Right lobe of liver (tissue), 6 donors: ENCODE results near the gene TOM1L2. TPM values are rescaled to one million over a fixed set of nuclear protein-coding genes. Genes with fewer than 3 reads are reported as not detected.

Experiments
- ATAC-seq, 4 donors: fragments of 200-7000 bp; cut with Tn5 transposase; one replicate each; pipeline ENCODE4 v1.9.1; 2020; ENCODE audit warnings: mild to moderate bottlenecking in 4 of 4, moderate library complexity in 4 of 4
- DNase-seq, 3 donors: peaks; one replicate each; pipeline ENCODE4 v3.0.0-alpha.2; 2020
- H3K27ac ChIP-seq, 3 donors: fragments of 200-600 bp; one replicate each; pipeline ENCODE4 v1.8.0; 2022
- H3K27me3 ChIP-seq, 2 donors: fragments of 200-600 bp; one replicate each; pipeline ENCODE4 v1.8.0; 2022
- H3K36me3 ChIP-seq, 4 donors: fragments of 200-600 bp; sonication (generic) in 1 of 4; one replicate each; pipeline versions ENCODE4 v1.5.1 to v1.8.0; 2017 to 2022; ENCODE audit warnings: control low read depth in 1 of 4
- H3K4me1 ChIP-seq, 4 donors: fragments of 200-600 bp; sonication (generic) in 1 of 4; one replicate each; pipeline versions ENCODE4 v1.5.1 to v1.8.0; 2017 to 2022; ENCODE audit warnings: control low read depth in 1 of 4
- H3K4me3 ChIP-seq, 3 donors: fragments of 200-600 bp; one replicate each; pipeline ENCODE4 v1.8.0; 2022
- H3K9me3 ChIP-seq, 4 donors: fragments of 200-600 bp; sonication (generic) in 1 of 4; one replicate each; pipeline versions ENCODE4 v1.5.1 to v1.8.0; 2017 to 2022; ENCODE audit warnings: control low read depth in 1 of 4
- POLR2A ChIP-seq: fragments of 450-650 bp; IDR thresholded peaks from one replicate; pipeline ENCODE4 v1.6.1; 2017; ENCODE audit warnings: antibody characterized with exemption, mild to moderate bottlenecking
- WGBS: methylation state at CpG from one replicate; pipeline ENCODE4 v1.1.6; 2018; ENCODE audit warnings: low coverage, low lambda C conversion rate; ENCODE audit not compliant: insufficient coverage; ENCODE audit errors: missing lambda C conversion rate; 5-methylcytosine and 5-hydroxymethylcytosine counted together
- intact Hi-C, 2 donors: fragments of 100-400 bp; cut with DNase I; formaldehyde crosslinking; loops; one replicate each; pipeline versions ENCODE4 v1.11.2 to v1.14.1; 2022
- total RNA-seq, 6 experiments: library from RNA; depleted of rRNA in 2 of 6; stranded (reverse); fragments of >200 nt in 2 of 6; fragmentation: NEBNext Ultra II Directional in 3 of 6; extraction: Animal tissue kit (Norgen Biotek cat#: 25700) in 3 of 6; gene quantifications; one replicate each; pipeline versions ENCODE4 v1.1.0 to v1.2.4, GENCODE V29; 2016 to 2023
- TF ChIP-seq, protein P1 (sequence below), 4 donors: fragments of 200-600 bp in 3 of 4; fragments of 450-650 bp in 1 of 4; IDR thresholded peaks; one replicate each; pipeline versions ENCODE4 v1.5.1 to v1.8.0; 2016 to 2022; ENCODE audit warnings: antibody characterized with exemption in 4 of 4, mild to moderate bottlenecking in 2 of 4
- donor health status: DM: no; HTN: yes; CAD: no.
- donor health status: DM: no; HTN: no; CAD: no.
- donor health status: DM: no; HTN: no; CAD: no.
- donor health status: DM: no; HTN: yes; CAD: no.
- donor health status: DM: no; HTN: yes; CAD: no.

TOM1L2 gene
- total RNA-seq, 6 experiments from 2014 or later: 13.5 to 21.2 (median 16.0) TPM

DNA sequence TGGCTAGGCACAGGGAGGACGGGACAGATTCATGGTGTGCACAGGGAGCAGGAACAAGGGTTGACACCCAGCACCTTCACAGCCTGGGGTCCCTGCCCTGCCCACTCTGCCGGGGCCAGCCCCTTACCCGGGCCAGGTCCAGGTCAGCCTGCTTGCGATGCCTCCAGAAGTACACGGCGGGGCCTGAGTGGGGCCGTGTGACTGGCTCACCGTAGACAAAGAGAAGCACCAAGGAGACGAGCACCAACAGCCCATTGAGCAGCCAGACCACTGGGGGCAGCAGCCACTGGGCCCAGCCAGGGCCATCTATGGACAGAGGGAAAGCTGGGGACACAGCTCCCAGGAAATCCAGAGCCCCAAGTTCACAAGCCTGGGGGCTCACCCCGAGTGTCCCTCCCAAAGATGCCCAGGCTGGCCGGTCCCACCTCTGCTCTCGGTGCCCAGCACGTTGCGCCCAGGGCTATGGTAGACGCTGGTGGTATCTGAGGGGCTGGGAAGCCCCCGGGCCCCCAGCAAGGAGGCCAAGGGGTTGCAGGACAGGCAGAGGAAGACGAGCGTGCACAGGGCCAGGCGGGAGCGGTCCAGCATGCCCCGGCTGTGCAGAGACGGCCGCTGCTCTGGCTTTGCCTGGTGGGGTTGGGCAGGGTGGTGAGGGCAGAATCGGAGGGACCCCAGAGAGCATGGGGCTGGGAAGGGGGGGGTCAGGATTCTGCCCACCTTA lies 155.2 kb downstream of the TOM1L2 start:
- Histone ChIP-seq H3K9me3 (no peaks in the 10 kb centered on the region), H3K4me3 (no peak overlapping the region), H3K27me3 (no peaks in the 10 kb centered on the region), H3K4me1 (peaks cover 0 to 85% (median 27%) of the 10 kb centered on the region in 4 donors), H3K27ac (no peak overlapping the region), H3K36me3 (peaks cover 7 to 81% (median 30%) of the 10 kb centered on the region in 4 donors)
- TF ChIP-seq, protein P1, sequence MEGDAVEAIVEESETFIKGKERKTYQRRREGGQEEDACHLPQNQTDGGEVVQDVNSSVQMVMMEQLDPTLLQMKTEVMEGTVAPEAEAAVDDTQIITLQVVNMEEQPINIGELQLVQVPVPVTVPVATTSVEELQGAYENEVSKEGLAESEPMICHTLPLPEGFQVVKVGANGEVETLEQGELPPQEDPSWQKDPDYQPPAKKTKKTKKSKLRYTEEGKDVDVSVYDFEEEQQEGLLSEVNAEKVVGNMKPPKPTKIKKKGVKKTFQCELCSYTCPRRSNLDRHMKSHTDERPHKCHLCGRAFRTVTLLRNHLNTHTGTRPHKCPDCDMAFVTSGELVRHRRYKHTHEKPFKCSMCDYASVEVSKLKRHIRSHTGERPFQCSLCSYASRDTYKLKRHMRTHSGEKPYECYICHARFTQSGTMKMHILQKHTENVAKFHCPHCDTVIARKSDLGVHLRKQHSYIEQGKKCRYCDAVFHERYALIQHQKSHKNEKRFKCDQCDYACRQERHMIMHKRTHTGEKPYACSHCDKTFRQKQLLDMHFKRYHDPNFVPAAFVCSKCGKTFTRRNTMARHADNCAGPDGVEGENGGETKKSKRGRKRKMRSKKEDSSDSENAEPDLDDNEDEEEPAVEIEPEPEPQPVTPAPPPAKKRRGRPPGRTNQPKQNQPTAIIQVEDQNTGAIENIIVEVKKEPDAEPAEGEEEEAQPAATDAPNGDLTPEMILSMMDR (IDR thresholded peaks at IDR 0.05): no peak
- TF ChIP-seq POLR2A: no peak
- DNase-seq: no peak
- no CpG with 5 or more reads among the region's 24 CpGs for WGBS
- ATAC-seq: no peak
- intact Hi-C loops: loop anchor here in 1 of 2 donors (5.0 kb wide), 1 partner anchor 45 kb away; no protein-coding TSS in a partner anchor

DNA sequence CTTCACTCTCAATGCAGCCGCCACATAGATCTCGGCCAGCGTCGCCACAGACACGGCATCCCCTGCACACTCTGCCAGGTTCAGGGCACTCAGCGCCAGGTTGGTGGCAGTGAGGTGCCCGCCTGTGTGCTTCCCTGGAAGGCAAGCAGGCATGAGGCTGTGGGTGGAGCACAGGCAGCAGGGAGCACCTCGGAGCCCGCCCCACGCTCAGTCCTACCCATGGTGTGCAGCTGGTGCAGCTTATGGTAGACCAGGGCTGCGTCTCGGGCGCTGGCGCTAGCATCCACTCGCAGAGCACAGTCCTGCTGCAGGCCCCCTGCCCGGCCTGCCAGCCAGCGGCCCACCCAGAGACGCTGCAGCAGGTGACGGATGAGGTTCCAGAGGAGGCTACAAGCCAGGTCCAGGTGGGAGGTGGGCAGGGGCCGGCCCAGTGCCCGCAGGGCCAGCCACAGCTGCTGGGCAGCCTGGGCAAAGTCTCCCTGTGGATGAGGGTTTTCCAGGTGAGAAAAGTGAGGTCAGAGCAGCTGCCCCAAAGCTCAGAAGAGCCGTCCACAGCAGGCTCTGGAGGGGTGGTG lies 155.9 kb downstream of the TOM1L2 start:
- 65% methylated on average over 4 of the region's 22 CpGs for WGBS
- H3K4me3 ChIP-seq: no peak overlapping the region
- no peak for ATAC-seq
- no peak overlapping the region for H3K27ac ChIP-seq
- H3K27me3 ChIP-seq: no peaks in the 10 kb centered on the region
- peaks cover 0 to 87% (median 28%) of the 10 kb centered on the region in 4 donors for H3K4me1 ChIP-seq
- DNase-seq: no peak
- TF ChIP-seq, protein P1 (IDR thresholded peaks at IDR 0.05): no peak
- no peak for TF ChIP-seq POLR2A
- no peaks in the 10 kb centered on the region for H3K9me3 ChIP-seq
- peaks cover 7 to 85% (median 30%) of the 10 kb centered on the region in 4 donors for H3K36me3 ChIP-seq
- intact Hi-C loops: loop anchor here in 1 of 2 donors (5.0 kb wide), 1 partner anchor 46 kb away; no protein-coding TSS in a partner anchor

DNA sequence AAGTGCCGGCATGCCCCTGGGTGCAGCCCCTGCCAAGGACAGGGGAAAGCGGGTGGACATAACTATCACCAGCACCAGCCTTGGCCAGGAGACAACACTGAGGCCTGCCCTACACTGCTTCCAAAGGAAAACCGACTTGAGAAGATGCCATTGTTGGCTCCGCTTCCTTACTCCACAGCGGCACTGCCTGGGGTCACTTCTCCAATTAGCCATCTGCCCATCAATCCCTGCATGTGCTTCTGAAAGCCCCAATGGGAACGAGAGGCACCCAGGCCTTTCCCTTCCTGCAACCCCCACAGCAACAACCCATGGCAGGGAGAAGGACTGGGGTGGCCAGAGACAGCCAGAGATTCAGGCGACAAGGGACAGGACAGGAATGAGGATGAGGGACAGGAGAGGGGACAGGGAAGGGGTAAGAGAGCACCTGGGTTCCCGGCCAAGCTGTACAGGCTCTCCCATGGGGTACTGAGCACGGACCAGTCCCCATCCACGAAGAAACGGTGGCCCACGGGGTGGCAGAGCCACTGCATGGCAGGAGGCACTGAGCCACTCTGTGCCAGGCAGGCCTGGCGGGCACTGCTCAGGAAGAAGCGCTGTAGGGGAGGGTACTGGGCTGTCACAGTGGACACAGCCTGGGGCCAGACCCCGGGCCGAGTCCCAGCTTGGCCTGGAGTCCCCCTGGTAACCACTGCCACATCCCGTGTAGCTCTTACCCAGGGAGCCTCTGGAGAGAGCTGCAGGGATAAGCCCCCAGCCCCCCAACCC lies 156.6 kb downstream of the TOM1L2 start:
- Histone ChIP-seq H3K27ac (no peak overlapping the region), H3K27me3 (no peaks in the 10 kb centered on the region), H3K4me1 (peaks cover 0 to 88% (median 27%) of the 10 kb centered on the region in 4 donors), H3K36me3 (peaks cover 7 to 85% (median 30%) of the 10 kb centered on the region in 4 donors), H3K9me3 (no peaks in the 10 kb centered on the region), H3K4me3 (no peak overlapping the region)
- ATAC-seq: no peak
- intact Hi-C loops: loop anchor here in 1 of 2 donors (5.0 kb wide), 1 partner anchor 47 kb away; no protein-coding TSS in a partner anchor
- 60% methylated on average over 2 of the region's 17 CpGs for WGBS
- no peak for TF ChIP-seq POLR2A
- TF ChIP-seq, protein P1 (IDR thresholded peaks at IDR 0.05): no peak
- DNase-seq: no peak

DNA sequence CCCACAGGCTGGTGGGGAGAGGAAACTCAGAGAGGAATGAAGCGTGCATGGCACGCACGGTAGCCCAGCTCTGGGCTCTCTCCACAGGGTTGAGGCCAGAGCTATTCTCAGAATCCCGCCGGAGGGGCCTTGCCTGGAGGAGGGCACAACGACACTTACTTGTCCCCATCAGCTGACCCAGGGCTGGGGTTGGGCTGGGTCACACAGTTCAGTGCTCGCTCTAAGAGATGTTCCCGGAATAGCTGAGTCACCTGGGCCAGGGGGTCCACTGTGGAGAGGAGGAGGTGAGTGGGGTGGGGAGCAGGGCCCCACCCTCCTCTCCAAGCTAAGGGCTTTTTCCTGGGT lies 157.2 kb downstream of the TOM1L2 start:
- intact Hi-C loops: loop anchor here in 1 of 2 donors (5.0 kb wide), 1 partner anchor 47 kb away; no protein-coding TSS in a partner anchor
- H3K27me3 ChIP-seq: no peaks in the 10 kb centered on the region
- H3K4me1 ChIP-seq: peaks cover 0 to 88% (median 25%) of the 10 kb centered on the region in 4 donors
- no peak overlapping the region for H3K4me3 ChIP-seq
- DNase-seq (no peak), ATAC-seq (no peak)
- no peak overlapping the region for H3K27ac ChIP-seq
- H3K36me3 ChIP-seq: peaks cover 7 to 81% (median 30%) of the 10 kb centered on the region in 4 donors
- no peak for TF ChIP-seq POLR2A
- TF ChIP-seq, protein P1 (IDR thresholded peaks at IDR 0.05): no peak
- H3K9me3 ChIP-seq: no peaks in the 10 kb centered on the region
- 47% methylated on average over 2 of the region's 8 CpGs for WGBS
